CD4-positive, alpha-beta T cell treated with Interleukin-12 subunit alpha and Interleukin-12 subunit beta, for 1 hour (primary cell): ENCODE measurements around the gene SLK.

Source experiments
- DNase-seq: peaks from one replicate; pipeline ENCODE4 v3.0.0-alpha.2; 2020

Gene SLK

GRCh38 chr10:103942866-103943265, 24.1 kb upstream of the SLK start:
- no peak for DNase-seq

- no peak for DNase-seq
Measured at GRCh38 chr10:103947799-103948516, 19.0 kb upstream of the SLK start.

GRCh38 chr10:103949728-103950127, 17.2 kb upstream of the SLK start:
- DNase-seq, result no peak

- DNase-seq, result no peak
Measured at GRCh38 chr10:103951183-103951582, 15.8 kb upstream of the SLK start.

- DNase-seq, result no peak
Measured at GRCh38 chr10:103951942-103952341, 15.0 kb upstream of the SLK start.

GRCh38 chr10:103954543-103954942, 12.4 kb upstream of the SLK start:
- no peak for DNase-seq

GRCh38 chr10:103958996-103959395, 7.9 kb upstream of the SLK start:
- DNase-seq, result no peak

- DNase-seq, result no peak
Measured at GRCh38 chr10:103960103-103960502, 6.8 kb upstream of the SLK start.

- DNase-seq, result peak; percentile 24
Measured at GRCh38 chr10:103967448-103968071, 620 bp downstream of the SLK start.

- no peak for DNase-seq
Measured at GRCh38 chr10:103968441-103969391, 1.8 kb downstream of the SLK start.

- no peak for DNase-seq
Measured at GRCh38 chr10:103969436-103969835, 2.5 kb downstream of the SLK start.

- no peak for DNase-seq
Measured at GRCh38 chr10:103969857-103970627, 3.1 kb downstream of the SLK start.

GRCh38 chr10:103975169-103975568, 8.2 kb downstream of the SLK start:
- DNase-seq, result no peak

- DNase-seq, result no peak
Measured at GRCh38 chr10:103977204-103977603, 10.3 kb downstream of the SLK start.

- DNase-seq, result no peak
Measured at GRCh38 chr10:103979530-103979929, 12.6 kb downstream of the SLK start.

GRCh38 chr10:103980288-103980906, 13.5 kb downstream of the SLK start:
- no peak for DNase-seq

- DNase-seq, result no peak
Measured at GRCh38 chr10:103982639-103983038, 15.7 kb downstream of the SLK start.

GRCh38 chr10:103983367-103983911, 16.5 kb downstream of the SLK start:
- DNase-seq, result peak; percentile 46

- DNase-seq, result no peak
Measured at GRCh38 chr10:103985726-103986125, 18.8 kb downstream of the SLK start.

- DNase-seq, result peak; percentile 35
Measured at GRCh38 chr10:103986360-103986759, 19.4 kb downstream of the SLK start.

GRCh38 chr10:103990121-103990520, 23.2 kb downstream of the SLK start:
- DNase-seq, result no peak

- no peak for DNase-seq
Measured at GRCh38 chr10:103990531-103990930, 23.6 kb downstream of the SLK start.
